H9 (cell line): ENCODE data around the gene PHF10. TPM values are rescaled to one million over a fixed set of nuclear protein-coding genes. Genes with fewer than 3 reads are reported as not detected.

Experiments used
- DNase-seq: peaks from one replicate; pipeline ENCODE4 v3.0.0-alpha.2; 2017
- H2AFZ ChIP-seq: one replicate; pipeline ENCODE4 v1.6.1; 2013; ENCODE audit warnings: mild to moderate bottlenecking, low read length, control low read depth, moderate library complexity
- H2AK5ac ChIP-seq: 2 replicates; pipeline ENCODE4 v1.6.1; 2013; ENCODE audit warnings: low read length, control low read depth, mixed read lengths; ENCODE audit not compliant: insufficient read length
- H2BK120ac ChIP-seq: one replicate; pipeline ENCODE4 v1.6.1; 2013; ENCODE audit warnings: low read depth, mild to moderate bottlenecking, low read length, control low read depth, inconsistent platforms; ENCODE audit not compliant: poor library complexity, severe bottlenecking
- H2BK12ac ChIP-seq: 2 replicates; pipeline ENCODE4 v1.6.1; 2013; ENCODE audit warnings: low read length, control low read depth, mixed read lengths, low read depth; ENCODE audit not compliant: insufficient read length
- H2BK15ac ChIP-seq: 2 replicates; pipeline ENCODE4 v1.6.1; 2013; ENCODE audit warnings: low read depth, low read length, control low read depth
- H2BK20ac ChIP-seq: one replicate; pipeline ENCODE4 v1.6.1; 2013; ENCODE audit warnings: low read depth, mild to moderate bottlenecking, low read length, control low read depth, inconsistent platforms; ENCODE audit not compliant: poor library complexity, severe bottlenecking
- H2BK5ac ChIP-seq: 2 replicates; pipeline ENCODE4 v1.6.1; 2013; ENCODE audit warnings: low read length, control low read depth, mixed read lengths; ENCODE audit not compliant: insufficient read length
- H3K14ac ChIP-seq: 2 replicates; pipeline ENCODE4 v1.6.1; 2013; ENCODE audit warnings: low read length, control low read depth; ENCODE audit not compliant: insufficient read depth
- H3K18ac ChIP-seq: 2 replicates; pipeline ENCODE4 v1.6.1; 2013; ENCODE audit warnings: low read depth, mild to moderate bottlenecking, mixed read lengths, low read length, control low read depth; ENCODE audit not compliant: insufficient read length
- H3K23ac ChIP-seq: 2 replicates; pipeline ENCODE4 v1.6.1; 2013; ENCODE audit warnings: low read length, control low read depth, mixed read lengths, low read depth; ENCODE audit not compliant: insufficient read length
- H3K23me2 ChIP-seq: 2 replicates; pipeline ENCODE4 v1.6.1; 2013; ENCODE audit warnings: low read depth, mild to moderate bottlenecking, mixed read lengths, low read length, control low read depth; ENCODE audit not compliant: insufficient read length, poor library complexity, severe bottlenecking
- H3K27ac ChIP-seq: 2 replicates; pipeline ENCODE4 v1.5.1; 2013; ENCODE audit warnings: low read length, control low read depth, mixed read lengths, low read depth; ENCODE audit not compliant: insufficient read length
- H3K27me3 ChIP-seq: 2 replicates; pipeline ENCODE4 v1.6.1; 2013; ENCODE audit warnings: low read length, control low read depth, inconsistent platforms; ENCODE audit not compliant: insufficient read depth
- H3K4ac ChIP-seq: 2 replicates; pipeline ENCODE4 v1.6.1; 2013; ENCODE audit warnings: low read depth, mild to moderate bottlenecking, control low read depth, inconsistent platforms, low read length, moderate library complexity
- H3K4me1 ChIP-seq: 2 replicates; pipeline ENCODE4 v1.6.1; 2013; ENCODE audit warnings: low read length, control low read depth, inconsistent platforms; ENCODE audit not compliant: insufficient read depth
- H3K4me2 ChIP-seq: 2 replicates; pipeline ENCODE4 v1.6.1; 2013; ENCODE audit warnings: low read length, control low read depth, mixed read lengths; ENCODE audit not compliant: insufficient read length, insufficient read depth
- H3K56ac ChIP-seq: 2 replicates; pipeline ENCODE4 v1.6.1; 2013; ENCODE audit warnings: low read depth, mild to moderate bottlenecking, mixed read lengths, low read length, control low read depth; ENCODE audit not compliant: insufficient read length
- H3K79me1 ChIP-seq: 2 replicates; pipeline ENCODE4 v1.6.1; 2013; ENCODE audit warnings: low read depth, mild to moderate bottlenecking, moderate library complexity, low read length, control low read depth, inconsistent platforms; ENCODE audit not compliant: insufficient read depth, poor library complexity, severe bottlenecking
- H3K79me2 ChIP-seq: 2 replicates; pipeline ENCODE4 v1.6.1; 2013; ENCODE audit warnings: low read length, control low read depth, inconsistent platforms; ENCODE audit not compliant: insufficient read depth
- H3K9ac ChIP-seq: 2 replicates; pipeline ENCODE4 v1.6.1; 2013; ENCODE audit warnings: low read length, control low read depth, mixed read lengths; ENCODE audit not compliant: insufficient read length; ENCODE audit errors: extremely low read depth
- H3K9me3 ChIP-seq: one replicate; pipeline ENCODE4 v1.6.1; 2013; ENCODE audit warnings: low read depth, low read length, inconsistent platforms; ENCODE audit not compliant: control insufficient read depth
- H3T11ph ChIP-seq: one replicate; pipeline ENCODE4 v1.6.1; 2013; ENCODE audit warnings: mild to moderate bottlenecking, low read length, control low read depth, inconsistent platforms
- H4K20me1 ChIP-seq: one replicate; pipeline ENCODE4 v1.6.1; 2013; ENCODE audit not compliant: control insufficient read depth, insufficient read length, insufficient read depth
- H4K5ac ChIP-seq: 2 replicates; pipeline ENCODE4 v1.6.1; 2013; ENCODE audit warnings: low read depth, mild to moderate bottlenecking, mixed read lengths, low read length, control low read depth; ENCODE audit not compliant: insufficient read length
- H4K8ac ChIP-seq: replicated peaks from 2 replicates; pipeline ENCODE4 v1.6.1; 2013; ENCODE audit warnings: low read length, control low read depth, mixed read lengths, low read depth; ENCODE audit not compliant: insufficient read length
- H4K91ac ChIP-seq: 2 replicates; pipeline ENCODE4 v1.6.1; 2013; ENCODE audit warnings: low read depth, mild to moderate bottlenecking, moderate library complexity, mixed read lengths, low read length, control low read depth; ENCODE audit not compliant: insufficient read length
- H3K27ac Mint-ChIP-seq, 3 experiments: 2 replicates in 2 of 3; 3 replicates in 1 of 3; pipeline ENCODE4 v1.8.0; 2020 to 2021; ENCODE audit warnings: mixed read lengths in 3 of 3, mild to moderate bottlenecking in 1 of 3, moderate library complexity in 1 of 3
- H3K27me3 Mint-ChIP-seq: 2 replicates; pipeline ENCODE4 v1.8.0; 2021; ENCODE audit warnings: low read depth, mild to moderate bottlenecking, moderate library complexity, mixed read lengths
- H3K36me3 Mint-ChIP-seq, 3 experiments: 2 replicates in 2 of 3; 3 replicates in 1 of 3; pipeline ENCODE4 v1.8.0; 2020 to 2021; ENCODE audit warnings: low read depth in 3 of 3, mixed read lengths in 3 of 3; ENCODE audit not compliant: insufficient read depth in 1 of 3
- H3K4me1 Mint-ChIP-seq, 2 experiments: 2 replicates each; pipeline ENCODE4 v1.8.0; 2020; ENCODE audit warnings: mixed read lengths in 2 of 2
- H3K4me3 Mint-ChIP-seq, 2 experiments: 2 replicates in 1 of 2; 3 replicates in 1 of 2; pipeline ENCODE4 v1.8.0; 2020 to 2021; ENCODE audit warnings: mild to moderate bottlenecking in 2 of 2, mixed read lengths in 2 of 2, moderate library complexity in 1 of 2
- H3K9me3 Mint-ChIP-seq, 2 experiments: 2 replicates in 1 of 2; 3 replicates in 1 of 2; pipeline ENCODE4 v1.8.0; 2020; ENCODE audit warnings: mild to moderate bottlenecking in 2 of 2, mixed read lengths in 2 of 2, moderate library complexity in 1 of 2
- WGBS: extraction: QIAGEN DNeasy Blood & Tissue Kit; methylation state at CpG from one replicate; pipeline ENCODE4 v1.1.7; 2013; ENCODE audit warnings: missing lambda C conversion rate, low lambda C conversion rate, mixed read lengths; ENCODE audit not compliant: insufficient read length; ENCODE audit errors: extremely low coverage; 5-methylcytosine and 5-hydroxymethylcytosine counted together
- total RNA-seq: library from RNA; stranded (reverse); gene quantifications from 2 replicates; pipeline ENCODE4 v1.2.1, GENCODE V29; 2021
- TF ChIP-seq, protein P1 (sequence below): fragments of 200-600 bp; sonication (generic); conservative IDR thresholded peaks from 3 replicates; pipeline ENCODE4 v1.8.0; 2021; ENCODE audit warnings: antibody characterized with exemption, mild to moderate bottlenecking

Gene PHF10
- total RNA-seq, 1 experiment from 2014 or later = 59.0 TPM

DNA sequence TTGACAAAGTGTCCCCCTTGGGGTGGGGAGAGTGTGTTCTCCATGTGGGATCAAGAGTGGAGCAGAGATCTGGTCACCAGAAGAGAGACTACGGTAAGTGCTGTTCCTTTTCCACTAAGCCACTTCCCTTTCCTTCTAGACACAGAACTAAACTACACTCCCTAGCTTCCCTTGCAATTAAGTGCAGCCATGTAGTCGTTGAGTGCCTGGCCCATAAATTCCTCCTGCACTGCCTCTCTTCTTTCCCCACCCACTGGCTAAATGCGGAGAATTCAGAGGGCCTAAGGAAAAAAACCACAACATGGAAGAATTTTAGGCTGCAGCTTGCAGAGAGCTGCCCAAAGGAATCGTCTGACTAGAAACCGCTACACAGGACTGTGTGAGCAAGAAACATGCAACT lies 24.0 kb downstream of the PHF10 start:
- H2AK5ac ChIP-seq = no peak overlapping the region
- H3K4me1 ChIP-seq = peaks cover 7% of the 10 kb centered on the region
- no peak overlapping the region for H2BK20ac ChIP-seq
- no peak overlapping the region for H2BK5ac ChIP-seq
- no peak overlapping the region for H2BK12ac ChIP-seq
- peak overlapping the region; percentile 69 for H3K4me2 ChIP-seq
- no peak overlapping the region for H3K27ac ChIP-seq
- Mint-ChIP-seq H3K9me3 (peaks cover 0 to 11% of the 10 kb centered on the region in 2 experiments; a peak in 3 of 5 replicates), H3K27me3 (no peaks in the 10 kb centered on the region), H3K4me1 (peaks cover 21 to 25% of the 10 kb centered on the region in 2 experiments), H3K4me3 (peak overlapping the region; percentile 89 to 94), H3K27ac (peak overlapping the region in 1 of 3 experiments; percentile 92; a peak in 2 of 7 replicates), H3K36me3 (peaks cover 30 to 44% (median 37%) of the 10 kb centered on the region in 3 experiments)
- H3K56ac ChIP-seq = no peak overlapping the region
- WGBS = no CpG with 5 or more reads among the region's 5 CpGs
- H2BK120ac ChIP-seq = no peak overlapping the region
- H3K23ac ChIP-seq = no peak overlapping the region
- H4K20me1 ChIP-seq = no peaks in the 10 kb centered on the region
- no peak overlapping the region for H3K18ac ChIP-seq
- H3T11ph ChIP-seq = no peak overlapping the region
- no peaks in the 10 kb centered on the region for H3K27me3 ChIP-seq
- no peak overlapping the region for H4K91ac ChIP-seq
- H4K8ac ChIP-seq = no peak overlapping the region
- no peak overlapping the region for H3K4ac ChIP-seq
- no peak overlapping the region; the same call in 1 of the 2 replicates for H3K14ac ChIP-seq
- no peak for DNase-seq
- H2AFZ ChIP-seq = no peak overlapping the region
- peaks cover 9% of the 10 kb centered on the region for H3K79me1 ChIP-seq
- H2BK15ac ChIP-seq = no peak overlapping the region
- TF ChIP-seq, protein P1, sequence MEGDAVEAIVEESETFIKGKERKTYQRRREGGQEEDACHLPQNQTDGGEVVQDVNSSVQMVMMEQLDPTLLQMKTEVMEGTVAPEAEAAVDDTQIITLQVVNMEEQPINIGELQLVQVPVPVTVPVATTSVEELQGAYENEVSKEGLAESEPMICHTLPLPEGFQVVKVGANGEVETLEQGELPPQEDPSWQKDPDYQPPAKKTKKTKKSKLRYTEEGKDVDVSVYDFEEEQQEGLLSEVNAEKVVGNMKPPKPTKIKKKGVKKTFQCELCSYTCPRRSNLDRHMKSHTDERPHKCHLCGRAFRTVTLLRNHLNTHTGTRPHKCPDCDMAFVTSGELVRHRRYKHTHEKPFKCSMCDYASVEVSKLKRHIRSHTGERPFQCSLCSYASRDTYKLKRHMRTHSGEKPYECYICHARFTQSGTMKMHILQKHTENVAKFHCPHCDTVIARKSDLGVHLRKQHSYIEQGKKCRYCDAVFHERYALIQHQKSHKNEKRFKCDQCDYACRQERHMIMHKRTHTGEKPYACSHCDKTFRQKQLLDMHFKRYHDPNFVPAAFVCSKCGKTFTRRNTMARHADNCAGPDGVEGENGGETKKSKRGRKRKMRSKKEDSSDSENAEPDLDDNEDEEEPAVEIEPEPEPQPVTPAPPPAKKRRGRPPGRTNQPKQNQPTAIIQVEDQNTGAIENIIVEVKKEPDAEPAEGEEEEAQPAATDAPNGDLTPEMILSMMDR = no peak
- H3K9ac ChIP-seq = peak overlapping the region; percentile 10
- no peak overlapping the region for H4K5ac ChIP-seq
- peaks cover 13% of the 10 kb centered on the region; the same call in 1 of the 2 replicates for H3K79me2 ChIP-seq
- no peaks in the 10 kb centered on the region for H3K9me3 ChIP-seq
- peaks cover 13% of the 10 kb centered on the region for H3K23me2 ChIP-seq
